ENCODE measurements around the gene CHCHD3.

The CHCHD3 gene

GRCh38 chr7:133077394-133077793 lies 4.5 kb downstream of the CHCHD3 start:
- Histone ChIP-seq H3K9ac (ENCODE audit: low read depth, low read length) (no peak overlapping the region), H3K4me1 (ENCODE audit: insufficient read depth, low read length) (peaks cover 37% of the 10 kb centered on the region), H3K27ac (ENCODE audit: low read depth, low read length) (no peak overlapping the region), H3K27me3 (ENCODE audit: insufficient read depth, low read length) (no peaks in the 10 kb centered on the region), H3K36me3 (ENCODE audit: insufficient read depth, low read length) (0 out of 2 replicates have a peak, but pooled peaks cover 3% of the 10 kb centered on the region), H3K4me3 (ENCODE audit: low read length) (no peak overlapping the region), H3K9me3 (ENCODE audit: insufficient read depth, low read depth, low read length) (no peaks in the 10 kb centered on the region)
- 97% methylated on average over 4 of the region's 4 CpGs for WGBS

- 0 out of 2 replicates have a peak, but pooled peaks cover 3% of the 10 kb centered on the region for H3K36me3 ChIP-seq (ENCODE audit: insufficient read depth, low read length)
- WGBS: 91% methylated on average over 2 of the region's 2 CpGs
Measured at GRCh38 chr7:133076142-133076541, 5.7 kb downstream of the CHCHD3 start.

GRCh38 chr7:133071506-133071905 lies 10.4 kb downstream of the CHCHD3 start:
- Histone ChIP-seq H3K4me3 (ENCODE audit: low read length) (no peak overlapping the region), H3K9me3 (ENCODE audit: insufficient read depth, low read depth, low read length) (no peaks in the 10 kb centered on the region), H3K36me3 (ENCODE audit: insufficient read depth, low read length) (peaks cover 30% of the 10 kb centered on the region), H3K9ac (ENCODE audit: low read depth, low read length) (no peak overlapping the region), H3K4me1 (ENCODE audit: insufficient read depth, low read length) (peaks cover 11% of the 10 kb centered on the region), H3K27ac (ENCODE audit: low read depth, low read length) (no peak overlapping the region), H3K27me3 (ENCODE audit: insufficient read depth, low read length) (no peaks in the 10 kb centered on the region)
- WGBS: 93% methylated on average over 2 of the region's 2 CpGs

More at GRCh38 chr7:133076142-133076541, 5.7 kb downstream of the CHCHD3 start:
- no peak overlapping the region for H3K27ac ChIP-seq (ENCODE audit: low read depth, low read length)
- H3K4me1 ChIP-seq (ENCODE audit: insufficient read depth, low read length): peaks cover 38% of the 10 kb centered on the region
- H3K4me3 ChIP-seq (ENCODE audit: low read length): no peak overlapping the region
- H3K27me3 ChIP-seq (ENCODE audit: insufficient read depth, low read length): no peaks in the 10 kb centered on the region
- no peak overlapping the region for H3K9ac ChIP-seq (ENCODE audit: low read depth, low read length)
- no peaks in the 10 kb centered on the region for H3K9me3 ChIP-seq (ENCODE audit: insufficient read depth, low read depth, low read length)

DNA sequence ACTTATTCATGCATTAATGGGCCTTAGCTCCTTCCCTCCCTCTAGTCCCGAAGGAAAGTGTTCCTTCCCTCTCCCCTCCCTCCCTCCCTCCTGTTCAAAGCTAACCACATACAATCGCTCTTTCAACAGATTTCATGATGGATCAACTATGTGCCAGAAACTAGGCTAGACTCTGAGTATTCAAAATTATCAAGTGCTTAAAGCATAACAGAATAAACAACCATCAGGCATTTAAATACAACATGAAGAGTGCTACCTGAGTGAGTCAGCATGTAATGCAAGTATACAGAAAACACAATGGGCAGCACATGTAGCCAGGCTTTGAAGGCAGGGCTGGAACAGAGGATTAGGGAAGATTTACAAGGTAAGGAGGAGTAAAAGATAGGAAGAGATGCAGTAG lies 11.3 kb downstream of the CHCHD3 start:
- H3K4me1 ChIP-seq (ENCODE audit: insufficient read depth, low read length): peaks cover 11% of the 10 kb centered on the region
- 37% methylated on average over 2 of the region's 2 CpGs for WGBS
- H3K4me3 ChIP-seq (ENCODE audit: low read length): no peak overlapping the region
- H3K27me3 ChIP-seq (ENCODE audit: insufficient read depth, low read length): no peaks in the 10 kb centered on the region
- H3K36me3 ChIP-seq (ENCODE audit: insufficient read depth, low read length): peaks cover 32% of the 10 kb centered on the region
- H3K9ac ChIP-seq (ENCODE audit: low read depth, low read length): no peak overlapping the region
- no peaks in the 10 kb centered on the region for H3K9me3 ChIP-seq (ENCODE audit: insufficient read depth, low read depth, low read length)
- H3K27ac ChIP-seq (ENCODE audit: low read depth, low read length): no peak overlapping the region

- H3K9ac ChIP-seq (ENCODE audit: low read depth, low read length): no peak overlapping the region
- no peak overlapping the region for H3K4me3 ChIP-seq (ENCODE audit: low read length)
- H3K9me3 ChIP-seq (ENCODE audit: insufficient read depth, low read depth, low read length): no peaks in the 10 kb centered on the region
- WGBS: no CpG with 5 or more reads among the region's 1 CpG
- no peaks in the 10 kb centered on the region for H3K27me3 ChIP-seq (ENCODE audit: insufficient read depth, low read length)
- 0 out of 2 replicates have a peak, but pooled peaks cover 3% of the 10 kb centered on the region for H3K4me1 ChIP-seq (ENCODE audit: insufficient read depth, low read length)
- peaks cover 28% of the 10 kb centered on the region for H3K36me3 ChIP-seq (ENCODE audit: insufficient read depth, low read length)
- H3K27ac ChIP-seq (ENCODE audit: low read depth, low read length): no peak overlapping the region
Measured at GRCh38 chr7:133065301-133065700, 16.6 kb downstream of the CHCHD3 start.

GRCh38 chr7:133064082-133064820 lies 17.6 kb downstream of the CHCHD3 start:
- H3K36me3 ChIP-seq (ENCODE audit: insufficient read depth, low read length): peaks cover 26% of the 10 kb centered on the region
- 94% methylated on average over 4 of the region's 4 CpGs for WGBS
- H3K27ac ChIP-seq (ENCODE audit: low read depth, low read length): no peak overlapping the region
- no peak overlapping the region for H3K4me3 ChIP-seq (ENCODE audit: low read length)
- no peak overlapping the region for H3K9ac ChIP-seq (ENCODE audit: low read depth, low read length)
- no peaks in the 10 kb centered on the region for H3K27me3 ChIP-seq (ENCODE audit: insufficient read depth, low read length)
- H3K4me1 ChIP-seq (ENCODE audit: insufficient read depth, low read length): no peaks in the 10 kb centered on the region
- no peaks in the 10 kb centered on the region for H3K9me3 ChIP-seq (ENCODE audit: insufficient read depth, low read depth, low read length)

DNA sequence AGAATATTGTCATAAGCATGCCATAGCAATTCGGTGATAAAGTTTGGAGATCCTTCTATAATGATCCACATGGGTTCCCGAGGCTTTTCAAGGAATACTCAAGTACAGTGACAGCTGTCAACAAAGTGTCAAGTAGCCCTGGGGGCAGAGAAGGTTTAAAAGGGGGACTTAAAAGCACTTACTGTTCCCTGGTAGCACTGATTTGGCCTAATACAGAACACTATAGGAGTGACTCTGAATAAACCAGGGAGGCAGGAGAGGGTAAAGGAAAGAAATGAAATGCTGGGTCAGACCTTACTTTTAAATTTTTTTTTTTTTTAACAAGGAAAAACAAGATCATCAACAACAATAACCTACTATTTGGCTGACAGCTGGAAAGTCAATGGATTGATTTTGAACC lies 20.1 kb downstream of the CHCHD3 start:
- Histone ChIP-seq H3K27ac (ENCODE audit: low read depth, low read length) (no peak overlapping the region), H3K4me3 (ENCODE audit: low read length) (no peak overlapping the region), H3K9me3 (ENCODE audit: insufficient read depth, low read depth, low read length) (no peaks in the 10 kb centered on the region), H3K4me1 (ENCODE audit: insufficient read depth, low read length) (no peaks in the 10 kb centered on the region), H3K27me3 (ENCODE audit: insufficient read depth, low read length) (no peaks in the 10 kb centered on the region), H3K9ac (ENCODE audit: low read depth, low read length) (no peak overlapping the region), H3K36me3 (ENCODE audit: insufficient read depth, low read length) (peaks cover 5% of the 10 kb centered on the region)
- WGBS: 93% methylated on average over 2 of the region's 2 CpGs

DNA sequence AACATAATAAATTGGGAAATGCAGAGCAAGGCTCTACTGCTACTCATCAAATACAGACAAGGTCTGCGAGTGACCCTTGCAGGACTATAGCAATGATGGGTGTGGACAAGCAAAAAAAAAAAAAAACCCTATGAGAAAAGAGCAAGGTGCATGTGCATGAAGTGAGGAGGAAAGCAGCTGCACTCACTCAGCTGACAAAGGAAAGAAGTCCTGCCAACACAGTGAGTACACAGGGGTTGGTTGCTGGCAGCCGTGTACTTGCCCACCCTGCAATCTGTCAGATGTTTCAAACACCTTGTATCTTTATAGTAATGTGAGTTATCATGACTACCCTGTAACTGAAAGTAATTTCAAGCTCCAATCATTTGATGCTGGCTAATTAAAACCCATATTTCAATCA lies 20.5 kb downstream of the CHCHD3 start:
- Histone ChIP-seq H3K36me3 (ENCODE audit: insufficient read depth, low read length) (peaks cover under 1% of the 10 kb centered on the region; the same call in 1 of the 2 replicates), H3K4me1 (ENCODE audit: insufficient read depth, low read length) (no peaks in the 10 kb centered on the region), H3K27me3 (ENCODE audit: insufficient read depth, low read length) (no peaks in the 10 kb centered on the region), H3K4me3 (ENCODE audit: low read length) (no peak overlapping the region), H3K27ac (ENCODE audit: low read depth, low read length) (no peak overlapping the region), H3K9ac (ENCODE audit: low read depth, low read length) (no peak overlapping the region), H3K9me3 (ENCODE audit: insufficient read depth, low read depth, low read length) (no peaks in the 10 kb centered on the region)
- WGBS: 100% methylated on average over 2 of the region's 2 CpGs

- Histone ChIP-seq H3K4me3 (ENCODE audit: low read length) (no peak overlapping the region), H3K4me1 (ENCODE audit: insufficient read depth, low read length) (peaks cover 4% of the 10 kb centered on the region; the same call in 1 of the 2 replicates), H3K9ac (ENCODE audit: low read depth, low read length) (no peak overlapping the region), H3K27me3 (ENCODE audit: insufficient read depth, low read length) (no peaks in the 10 kb centered on the region), H3K27ac (ENCODE audit: low read depth, low read length) (no peak overlapping the region), H3K9me3 (ENCODE audit: insufficient read depth, low read depth, low read length) (no peaks in the 10 kb centered on the region), H3K36me3 (ENCODE audit: insufficient read depth, low read length) (no peaks in the 10 kb centered on the region)
- 89% methylated on average over 6 of the region's 6 CpGs for WGBS
Measured at GRCh38 chr7:133060004-133060403, 21.9 kb downstream of the CHCHD3 start.

GRCh38 chr7:133059263-133059662 lies 22.6 kb downstream of the CHCHD3 start:
- no peaks in the 10 kb centered on the region for H3K9me3 ChIP-seq (ENCODE audit: insufficient read depth, low read depth, low read length)
- no peak overlapping the region for H3K27ac ChIP-seq (ENCODE audit: low read depth, low read length)
- no peaks in the 10 kb centered on the region for H3K36me3 ChIP-seq (ENCODE audit: insufficient read depth, low read length)
- no peak overlapping the region for H3K4me3 ChIP-seq (ENCODE audit: low read length)
- 89% methylated on average over 3 of the region's 6 CpGs for WGBS
- H3K27me3 ChIP-seq (ENCODE audit: insufficient read depth, low read length): no peaks in the 10 kb centered on the region
- no peak overlapping the region for H3K9ac ChIP-seq (ENCODE audit: low read depth, low read length)
- H3K4me1 ChIP-seq (ENCODE audit: insufficient read depth, low read length): peaks cover 4% of the 10 kb centered on the region; the same call in 1 of the 2 replicates

- Histone ChIP-seq H3K9me3 (ENCODE audit: insufficient read depth, low read depth, low read length) (no peaks in the 10 kb centered on the region), H3K9ac (ENCODE audit: low read depth, low read length) (no peak overlapping the region), H3K27ac (ENCODE audit: low read depth, low read length) (no peak overlapping the region), H3K36me3 (ENCODE audit: insufficient read depth, low read length) (no peaks in the 10 kb centered on the region), H3K4me3 (ENCODE audit: low read length) (no peak overlapping the region), H3K4me1 (ENCODE audit: insufficient read depth, low read length) (peaks cover 8% of the 10 kb centered on the region), H3K27me3 (ENCODE audit: insufficient read depth, low read length) (no peaks in the 10 kb centered on the region)
- WGBS: 90% methylated on average over 4 of the region's 4 CpGs
Measured at GRCh38 chr7:133056370-133057238, 25.3 kb downstream of the CHCHD3 start.
